ENCODE measurements around the gene C1orf115.
"Not testable (repeated sequence)": the region's sequence is repeated elsewhere in the genome, so short reads cannot be mapped to it uniquely, and the experiment has no call there.

Gene C1orf115

DNA sequence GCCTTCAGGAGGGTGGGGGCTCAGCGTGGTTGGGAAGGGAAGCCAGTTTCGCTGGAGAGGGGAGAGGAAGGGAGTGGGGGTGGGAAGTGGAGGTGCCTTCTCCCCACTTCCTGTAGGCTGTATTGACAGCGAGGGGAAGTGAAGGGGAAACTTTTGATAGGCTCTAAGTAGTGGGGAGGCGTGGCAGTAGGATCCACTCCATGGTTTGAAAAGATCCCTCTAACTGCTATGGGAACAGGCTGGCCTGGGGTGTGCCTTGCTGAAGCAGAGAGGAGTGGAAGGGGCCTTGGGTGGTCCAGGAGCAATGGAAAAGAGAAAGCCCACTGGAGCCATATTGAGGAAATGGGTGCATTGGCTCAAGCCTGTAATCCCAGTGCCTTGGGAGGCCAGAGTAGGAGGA is 20.2 kb downstream of the C1orf115 start:
- TF ChIP-seq, protein P1, sequence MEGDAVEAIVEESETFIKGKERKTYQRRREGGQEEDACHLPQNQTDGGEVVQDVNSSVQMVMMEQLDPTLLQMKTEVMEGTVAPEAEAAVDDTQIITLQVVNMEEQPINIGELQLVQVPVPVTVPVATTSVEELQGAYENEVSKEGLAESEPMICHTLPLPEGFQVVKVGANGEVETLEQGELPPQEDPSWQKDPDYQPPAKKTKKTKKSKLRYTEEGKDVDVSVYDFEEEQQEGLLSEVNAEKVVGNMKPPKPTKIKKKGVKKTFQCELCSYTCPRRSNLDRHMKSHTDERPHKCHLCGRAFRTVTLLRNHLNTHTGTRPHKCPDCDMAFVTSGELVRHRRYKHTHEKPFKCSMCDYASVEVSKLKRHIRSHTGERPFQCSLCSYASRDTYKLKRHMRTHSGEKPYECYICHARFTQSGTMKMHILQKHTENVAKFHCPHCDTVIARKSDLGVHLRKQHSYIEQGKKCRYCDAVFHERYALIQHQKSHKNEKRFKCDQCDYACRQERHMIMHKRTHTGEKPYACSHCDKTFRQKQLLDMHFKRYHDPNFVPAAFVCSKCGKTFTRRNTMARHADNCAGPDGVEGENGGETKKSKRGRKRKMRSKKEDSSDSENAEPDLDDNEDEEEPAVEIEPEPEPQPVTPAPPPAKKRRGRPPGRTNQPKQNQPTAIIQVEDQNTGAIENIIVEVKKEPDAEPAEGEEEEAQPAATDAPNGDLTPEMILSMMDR (IDR thresholded peaks at IDR 0.05; ENCODE audit: low read depth, low read length, poor library complexity, severe bottlenecking): no peak
- no peak for TF ChIP-seq EZH2phosphoT487 (IDR thresholded peaks at IDR 0.05; ENCODE audit: borderline replicate concordance, low read length)
- Histone ChIP-seq H3F3A (ENCODE audit: control insufficient read depth, insufficient read depth) (no peaks in the 10 kb centered on the region), H3K27ac (ENCODE audit: low read depth, low read length) (no peak overlapping the region), H3K9me3 (ENCODE audit: control insufficient read depth, insufficient read depth, low read length) (no peaks in the 10 kb centered on the region), H3K36me3 (ENCODE audit: control insufficient read depth, low read length) (no peaks in the 10 kb centered on the region), H3K4me1 (ENCODE audit: control insufficient read depth, low read length) (peaks cover 15% of the 10 kb centered on the region), H3K27me3 (ENCODE audit: control insufficient read depth, low read length) (no peaks in the 10 kb centered on the region), H3K79me2 (ENCODE audit: control insufficient read depth, low read length) (no peaks in the 10 kb centered on the region), H3K4me2 (ENCODE audit: low read length) (no peak overlapping the region), H3K4me3 (ENCODE audit: low read length) (no peak overlapping the region), H3K9me2 (replicated peaks; ENCODE audit: control insufficient read depth, low read length) (no peaks in the 10 kb centered on the region), H4K20me1 (ENCODE audit: control insufficient read depth, insufficient read depth, low read depth, low read length) (no peaks in the 10 kb centered on the region)

DNA sequence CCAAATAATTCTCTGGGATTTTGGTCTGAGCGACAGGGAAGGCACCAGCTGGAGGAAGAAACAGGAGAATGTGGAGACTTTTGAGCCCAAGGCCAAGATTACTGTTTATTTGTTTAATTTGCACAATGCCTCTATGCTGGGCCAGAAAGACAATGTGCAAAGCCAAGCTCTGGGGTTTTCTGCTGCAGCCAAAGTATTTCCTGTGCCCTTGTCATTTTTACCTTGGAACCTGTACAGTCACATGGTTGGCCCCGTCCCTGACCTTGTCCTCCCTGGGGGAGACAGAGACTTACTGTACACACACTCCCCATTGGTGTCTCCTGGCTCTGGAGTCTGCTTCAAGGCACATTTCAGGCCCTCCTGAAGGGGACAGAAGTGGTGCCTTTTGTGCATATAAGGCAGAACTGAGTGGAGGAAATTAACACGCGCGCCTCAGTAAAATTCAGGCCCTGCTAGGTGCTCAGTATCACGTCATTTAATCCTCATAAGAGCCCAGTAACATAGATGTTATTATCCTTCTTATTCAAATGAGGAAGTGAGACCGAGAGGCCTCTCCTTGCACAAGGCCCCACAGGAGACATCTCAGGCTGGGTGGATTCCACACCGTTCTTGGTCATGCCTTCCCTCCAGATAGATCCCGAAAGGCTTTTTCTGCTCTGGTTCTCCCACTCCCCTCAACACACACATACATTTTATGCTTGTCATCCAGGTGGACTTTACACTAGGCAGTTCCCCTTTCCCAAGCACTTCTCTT is 21.1 kb downstream of the C1orf115 start:
- no peaks in the 10 kb centered on the region for H3K9me3 ChIP-seq (ENCODE audit: control insufficient read depth, insufficient read depth, low read length)
- H3K4me3 ChIP-seq (ENCODE audit: low read length): no peak overlapping the region

DNA sequence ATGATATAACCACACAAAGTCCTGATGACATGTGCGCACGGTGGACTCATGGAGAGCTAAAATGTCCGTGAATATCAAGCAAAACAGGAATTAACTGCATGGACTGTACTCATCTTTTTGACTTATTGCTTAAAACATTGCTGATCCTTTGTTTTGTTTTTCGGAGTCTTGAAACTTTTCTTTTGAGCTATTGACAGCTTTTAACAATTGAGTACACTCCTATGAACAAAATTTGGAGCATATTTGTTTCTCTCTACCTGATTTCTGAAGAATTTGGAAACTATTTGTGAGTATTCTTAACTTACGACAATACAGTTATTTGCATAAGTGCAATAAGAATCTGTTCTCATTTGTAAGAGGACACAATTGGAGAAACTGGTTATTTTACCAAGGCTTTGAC is 25.8 kb downstream of the C1orf115 start:
- not testable (repeated sequence) for H3K4me1 ChIP-seq (ENCODE audit: control insufficient read depth, low read length); H3K79me2 ChIP-seq (ENCODE audit: control insufficient read depth, low read length); H3K27me3 ChIP-seq (ENCODE audit: control insufficient read depth, low read length); H3K4me3 ChIP-seq (ENCODE audit: low read length); H3K36me3 ChIP-seq (ENCODE audit: control insufficient read depth, low read length); H3K9me3 ChIP-seq (ENCODE audit: control insufficient read depth, insufficient read depth, low read length); H3K9me2 ChIP-seq (replicated peaks; ENCODE audit: control insufficient read depth, low read length); H3K27ac ChIP-seq (ENCODE audit: low read depth, low read length); H4K20me1 ChIP-seq (ENCODE audit: control insufficient read depth, insufficient read depth, low read depth, low read length); H3F3A ChIP-seq (ENCODE audit: control insufficient read depth, insufficient read depth); H3K4me2 ChIP-seq (ENCODE audit: low read length)

More for the DNA sequence above, 21.1 kb downstream of the C1orf115 start:
- no peaks in the 10 kb centered on the region for H3K9me2 ChIP-seq (replicated peaks; ENCODE audit: control insufficient read depth, low read length)
- peaks cover 15% of the 10 kb centered on the region for H3K4me1 ChIP-seq (ENCODE audit: control insufficient read depth, low read length)
- no peaks in the 10 kb centered on the region for H3K79me2 ChIP-seq (ENCODE audit: control insufficient read depth, low read length)
- no peaks in the 10 kb centered on the region for H3K36me3 ChIP-seq (ENCODE audit: control insufficient read depth, low read length)
- no peaks in the 10 kb centered on the region for H3K27me3 ChIP-seq (ENCODE audit: control insufficient read depth, low read length)
- no peak overlapping the region for H3K4me2 ChIP-seq (ENCODE audit: low read length)
- no peaks in the 10 kb centered on the region for H4K20me1 ChIP-seq (ENCODE audit: control insufficient read depth, insufficient read depth, low read depth, low read length)
- TF ChIP-seq EZH2phosphoT487 (IDR thresholded peaks at IDR 0.05; ENCODE audit: borderline replicate concordance, low read length): no peak
- TF ChIP-seq, protein P1 (IDR thresholded peaks at IDR 0.05; ENCODE audit: low read depth, low read length, poor library complexity, severe bottlenecking): no peak
- H3F3A ChIP-seq (ENCODE audit: control insufficient read depth, insufficient read depth): no peaks in the 10 kb centered on the region
- H3K27ac ChIP-seq (ENCODE audit: low read depth, low read length): no peak overlapping the region

DNA sequence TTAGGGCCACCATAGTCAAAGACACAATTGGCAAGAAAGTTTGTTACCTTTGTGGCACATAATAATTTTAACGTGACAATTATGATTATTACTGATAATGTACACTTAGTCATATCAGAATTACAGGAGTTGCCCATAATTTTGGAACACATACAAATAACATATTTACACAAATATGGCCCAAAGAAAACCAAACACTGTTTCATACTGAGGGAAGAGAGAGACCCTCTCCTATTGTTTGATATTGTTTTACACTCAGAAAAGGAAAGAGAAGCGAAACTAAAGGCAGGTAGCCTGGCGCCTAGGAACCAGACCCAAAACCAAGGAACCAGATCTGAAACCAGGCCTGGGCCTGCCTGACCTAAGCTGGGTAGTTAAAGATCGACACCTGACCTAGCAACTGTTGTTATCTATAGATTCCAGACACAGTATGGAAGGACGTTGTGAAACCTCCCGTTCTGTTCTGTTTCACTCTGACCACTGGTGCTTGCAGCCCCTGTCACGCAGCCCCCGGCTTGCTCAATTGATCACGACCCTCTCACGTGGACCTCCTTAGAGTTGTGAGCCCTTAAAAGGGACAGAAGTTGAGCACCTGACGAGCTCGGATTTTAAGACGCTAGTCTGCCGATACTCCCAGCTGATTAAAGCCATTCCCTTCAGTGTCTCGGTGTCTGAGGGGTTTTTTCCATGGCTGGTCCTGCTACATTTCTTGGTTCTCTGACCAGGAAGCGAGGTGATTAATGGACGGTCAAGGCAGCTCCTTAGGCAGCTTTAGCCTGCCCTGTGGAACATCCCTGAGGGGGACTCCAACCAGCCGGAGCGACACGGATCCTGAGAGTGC is 27.9 kb downstream of the C1orf115 start:
- Histone ChIP-seq H3K27ac (ENCODE audit: low read depth, low read length) (no peak overlapping the region), H3K4me3 (ENCODE audit: low read length) (no peak overlapping the region), H3K36me3 (ENCODE audit: control insufficient read depth, low read length) (no peaks in the 10 kb centered on the region), H3F3A (ENCODE audit: control insufficient read depth, insufficient read depth) (no peaks in the 10 kb centered on the region), H4K20me1 (ENCODE audit: control insufficient read depth, insufficient read depth, low read depth, low read length) (no peaks in the 10 kb centered on the region), H3K27me3 (ENCODE audit: control insufficient read depth, low read length) (no peaks in the 10 kb centered on the region), H3K9me3 (ENCODE audit: control insufficient read depth, insufficient read depth, low read length) (no peaks in the 10 kb centered on the region), H3K9me2 (replicated peaks; ENCODE audit: control insufficient read depth, low read length) (no peaks in the 10 kb centered on the region), H3K4me2 (ENCODE audit: low read length) (no peak overlapping the region), H3K4me1 (ENCODE audit: control insufficient read depth, low read length) (no peaks in the 10 kb centered on the region), H3K79me2 (ENCODE audit: control insufficient read depth, low read length) (no peaks in the 10 kb centered on the region)
- TF ChIP-seq, protein P1 (IDR thresholded peaks at IDR 0.05; ENCODE audit: low read depth, low read length, poor library complexity, severe bottlenecking): no peak
- TF ChIP-seq EZH2phosphoT487 (IDR thresholded peaks at IDR 0.05; ENCODE audit: borderline replicate concordance, low read length): no peak

DNA sequence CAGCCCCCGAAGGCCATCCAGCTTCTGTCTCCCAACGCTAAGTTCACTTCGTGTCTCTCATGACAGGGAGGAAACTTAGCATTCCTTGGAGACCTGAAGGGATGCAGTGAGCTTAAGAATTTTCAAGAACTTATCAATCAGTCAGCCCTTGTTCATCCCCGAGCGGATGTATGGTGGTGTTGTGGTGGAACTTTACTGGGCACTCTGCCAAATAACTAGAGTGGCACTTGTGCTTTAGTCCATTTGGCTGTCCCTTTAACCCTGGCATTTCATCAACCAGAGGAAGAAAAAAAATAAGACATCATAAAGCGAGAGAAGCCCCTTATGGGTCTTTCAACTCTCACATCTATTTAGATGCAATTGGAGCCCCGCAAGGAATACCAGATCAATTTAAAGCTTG is 31.1 kb downstream of the C1orf115 start:
- not testable (repeated sequence) for H3K36me3 ChIP-seq (ENCODE audit: control insufficient read depth, low read length); H3K9me2 ChIP-seq (replicated peaks; ENCODE audit: control insufficient read depth, low read length); H3K27ac ChIP-seq (ENCODE audit: low read depth, low read length); H4K20me1 ChIP-seq (ENCODE audit: control insufficient read depth, insufficient read depth, low read depth, low read length); H3K79me2 ChIP-seq (ENCODE audit: control insufficient read depth, low read length); H3K4me3 ChIP-seq (ENCODE audit: low read length); H3F3A ChIP-seq (ENCODE audit: control insufficient read depth, insufficient read depth); H3K4me2 ChIP-seq (ENCODE audit: low read length); H3K9me3 ChIP-seq (ENCODE audit: control insufficient read depth, insufficient read depth, low read length); H3K27me3 ChIP-seq (ENCODE audit: control insufficient read depth, low read length); H3K4me1 ChIP-seq (ENCODE audit: control insufficient read depth, low read length)
